HG02943 (cell line): ENCODE results near the gene CDC25C.

Source experiments
- ATAC-seq: cut with Tn5 transposase; IDR thresholded peaks from one replicate; pipeline ENCODE4 v1.9.1; 2021; ENCODE audit warnings: mild to moderate bottlenecking, low read depth, moderate library complexity; ENCODE audit not compliant: unreplicated experiment

The CDC25C gene

DNA sequence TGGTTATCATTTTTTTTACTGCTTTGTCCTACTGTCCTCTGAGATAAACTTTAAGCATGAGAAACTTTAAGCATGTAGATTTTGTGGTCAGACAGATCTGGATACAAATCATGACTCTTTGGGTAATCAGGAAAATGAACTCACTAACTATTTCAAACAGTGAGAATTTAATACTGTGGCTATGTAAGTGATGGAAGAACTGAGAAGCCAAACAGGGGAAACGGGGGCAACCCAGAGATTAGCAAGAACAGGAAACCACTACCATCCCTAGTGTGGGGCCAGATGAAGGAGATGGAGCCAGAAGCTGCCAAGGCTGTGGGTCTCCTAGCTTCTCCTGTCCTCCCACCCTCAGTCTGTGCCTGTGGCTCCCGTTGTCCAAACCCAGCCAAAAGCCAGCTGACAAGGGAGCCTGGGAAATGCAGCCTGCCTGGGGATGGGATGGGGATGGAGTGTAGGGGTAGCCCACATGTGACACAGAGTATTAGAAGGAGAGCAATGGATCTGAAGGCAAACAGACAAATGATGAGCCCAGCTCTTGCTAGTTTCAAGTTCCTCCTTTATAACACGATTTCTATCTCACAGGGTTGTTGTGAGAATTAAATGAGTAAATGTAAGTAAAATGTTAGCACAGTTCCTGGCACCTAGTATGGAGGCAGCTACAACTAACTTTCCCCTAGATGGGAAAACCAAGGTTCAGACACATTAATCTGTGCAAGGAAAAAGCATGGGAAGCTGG lies 90.8 kb downstream of the CDC25C start:
- no peak for ATAC-seq

DNA sequence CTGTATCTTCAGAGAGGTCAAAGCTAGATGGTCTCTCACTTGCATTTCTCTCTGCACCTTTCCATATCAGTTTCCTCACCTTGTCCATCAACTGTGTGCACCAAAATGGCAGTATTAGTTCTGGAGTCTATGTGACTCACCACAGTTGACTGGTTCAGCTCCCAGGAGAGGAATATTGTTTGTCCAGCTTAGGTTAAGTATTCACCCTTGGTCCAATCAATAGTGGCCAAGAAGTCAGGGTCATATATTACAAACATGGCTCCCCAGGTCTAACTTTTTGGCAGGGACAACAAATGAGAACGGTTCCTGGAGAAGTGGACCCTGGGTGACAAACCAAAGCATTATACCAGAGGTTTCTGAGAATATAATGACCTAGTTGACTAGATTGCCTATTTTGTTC lies 93.6 kb downstream of the CDC25C start:
- no peak for ATAC-seq
